Liver (tissue), 9 donors: ENCODE measurements around the gene TOM1L2. TPM values are rescaled to one million over a fixed set of nuclear protein-coding genes. Genes with fewer than 3 reads are reported as not detected.

Experiments
- DNase-seq: peaks from one replicate; pipeline ENCODE4 v3.0.0-alpha.2; 2017; ENCODE audit warnings: low spot score
- H3K27ac ChIP-seq, 2 donors: one replicate each; pipeline ENCODE4 v1.7.0; 2013; ENCODE audit warnings: inconsistent platforms in 2 of 2, low read length in 2 of 2, control low read depth in 1 of 2, low read depth in 1 of 2, mild to moderate bottlenecking in 1 of 2
- H3K27me3 ChIP-seq, 4 donors: one replicate each; pipeline versions ENCODE4 v1.6.1 to v1.7.0; 2013; ENCODE audit warnings: low read length in 3 of 4, inconsistent platforms in 1 of 4, mild to moderate bottlenecking in 1 of 4, moderate library complexity in 1 of 4; ENCODE audit not compliant: control insufficient read depth in 4 of 4, insufficient read depth in 4 of 4
- H3K36me3 ChIP-seq, 4 donors: one replicate each; pipeline versions ENCODE4 v1.6.1 to v1.7.0; 2013; ENCODE audit warnings: low read length in 3 of 4, mild to moderate bottlenecking in 3 of 4, low read depth in 1 of 4, moderate library complexity in 1 of 4; ENCODE audit not compliant: control insufficient read depth in 4 of 4, insufficient read depth in 3 of 4
- H3K4me1 ChIP-seq, 4 donors: one replicate each; pipeline versions ENCODE4 v1.6.1 to v1.7.0; 2013; ENCODE audit warnings: low read length in 3 of 4, mild to moderate bottlenecking in 3 of 4, moderate library complexity in 1 of 4; ENCODE audit not compliant: control insufficient read depth in 4 of 4, insufficient read depth in 4 of 4
- H3K4me3 ChIP-seq, 3 donors: one replicate each; pipeline versions ENCODE4 v1.6.1 to v1.7.0; 2013; ENCODE audit warnings: low read length in 3 of 3, control low read depth in 1 of 3, low read depth in 1 of 3, mild to moderate bottlenecking in 1 of 3
- H3K9ac ChIP-seq, 2 donors: one replicate each; pipeline ENCODE4 v1.7.0; 2013; ENCODE audit warnings: low read length in 2 of 2, mild to moderate bottlenecking in 2 of 2, moderate library complexity in 2 of 2, control low read depth in 1 of 2, low read depth in 1 of 2
- H3K9me3 ChIP-seq, 4 donors: one replicate each; pipeline versions ENCODE4 v1.6.1 to v1.7.0; 2013; ENCODE audit warnings: low read length in 3 of 4; ENCODE audit not compliant: control insufficient read depth in 4 of 4
- EGR1 ChIP-seq, 2 donors: IDR thresholded peaks; 2 replicates each; pipeline ENCODE4 v1.6.1; 2016 to 2018; ENCODE audit warnings: antibody characterized with exemption in 2 of 2, low read depth in 2 of 2
- FOXA1 ChIP-seq: IDR thresholded peaks from 2 replicates; pipeline ENCODE4 v1.6.1; 2016; ENCODE audit warnings: antibody characterized with exemption
- FOXA2 ChIP-seq: IDR thresholded peaks from 2 replicates; pipeline ENCODE4 v1.6.1; 2016; ENCODE audit warnings: antibody characterized with exemption
- GABPA ChIP-seq, 2 donors: IDR thresholded peaks in 1 of 2; conservative IDR thresholded peaks in 1 of 2; 2 replicates each; pipeline ENCODE4 v1.6.1; 2016; ENCODE audit warnings: antibody characterized with exemption in 2 of 2, mild to moderate bottlenecking in 1 of 2, moderate library complexity in 1 of 2
- HNF4A ChIP-seq, 2 donors: conservative IDR thresholded peaks; 2 replicates each; pipeline ENCODE4 v1.6.1; 2016; ENCODE audit warnings: antibody characterized with exemption in 2 of 2, mild to moderate bottlenecking in 2 of 2
- HNF4G ChIP-seq: IDR thresholded peaks from 2 replicates; pipeline ENCODE4 v1.6.1; 2016; ENCODE audit warnings: antibody characterized with exemption
- JUND ChIP-seq, 2 donors: IDR thresholded peaks; 2 replicates each; pipeline ENCODE4 v1.6.1; 2016; ENCODE audit warnings: antibody characterized with exemption in 2 of 2
- NR2F2 ChIP-seq: IDR thresholded peaks from 2 replicates; pipeline ENCODE4 v1.6.1; 2016; ENCODE audit warnings: antibody characterized with exemption
- RAD21 ChIP-seq, 2 donors: IDR thresholded peaks; 2 replicates each; pipeline ENCODE4 v1.6.1; 2016; ENCODE audit warnings: antibody characterized with exemption in 2 of 2, mild to moderate bottlenecking in 2 of 2
- RXRA ChIP-seq, 2 donors: IDR thresholded peaks; 2 replicates each; pipeline ENCODE4 v1.6.1; 2017 to 2018; ENCODE audit warnings: antibody characterized with exemption in 2 of 2, mild to moderate bottlenecking in 1 of 2
- SP1 ChIP-seq: IDR thresholded peaks from 2 replicates; pipeline ENCODE4 v1.6.1; 2018; ENCODE audit warnings: antibody characterized with exemption, mild to moderate bottlenecking
- TAF1 ChIP-seq: conservative IDR thresholded peaks from 2 replicates; pipeline ENCODE4 v1.6.1; 2016; ENCODE audit warnings: antibody characterized with exemption, mild to moderate bottlenecking
- YY1 ChIP-seq: IDR thresholded peaks from 2 replicates; pipeline ENCODE4 v1.6.1; 2016; ENCODE audit warnings: antibody characterized with exemption, mild to moderate bottlenecking
- WGBS: extraction: QIAGEN DNeasy Blood & Tissue Kit; methylation state at CpG from one replicate; pipeline ENCODE4 v1.1.7; 2013; 5-methylcytosine and 5-hydroxymethylcytosine counted together
- polyA plus RNA-seq, 2 donors: library from polyadenylated mRNA; stranded (reverse) in 1 of 2; unstranded in 1 of 2; fragments of 200-250 nt in 1 of 2; fragments of >200 nt in 1 of 2; fragmentation: Nextera tagmentation in 1 of 2; extraction: Ambion mirVana in 1 of 2; gene quantifications; one replicate each; pipeline versions ENCODE4 v1.2.1 to v1.2.3, GENCODE V29; 2013 to 2015
- total RNA-seq, 2 donors: library from RNA; depleted of rRNA; stranded (reverse); fragments of >200 nt; gene quantifications; one replicate each; pipeline ENCODE4 v1.2.3, GENCODE V29; 2014
- TF ChIP-seq, protein P1 (sequence below): IDR thresholded peaks from 2 replicates; pipeline ENCODE4 v1.6.1; 2016; ENCODE audit warnings: antibody characterized with exemption
- TF ChIP-seq, protein P2 (sequence below): IDR thresholded peaks from 2 replicates; pipeline ENCODE4 v1.6.1; 2016; ENCODE audit warnings: antibody characterized with exemption
- TF ChIP-seq, protein P3 (sequence below): fragments of 150-350 bp; IDR thresholded peaks from 2 replicates; pipeline ENCODE4 v1.5.1; 2017; ENCODE audit warnings: improper control_type of control experiment, low read depth, low read length; ENCODE audit not compliant: missing input control
- TF ChIP-seq, protein P4 (sequence below): IDR thresholded peaks from 2 replicates; pipeline ENCODE4 v1.6.1; 2016; ENCODE audit warnings: antibody characterized with exemption
- TF ChIP-seq, protein P5 (sequence below): IDR thresholded peaks from 2 replicates; pipeline ENCODE4 v1.6.1; 2016; ENCODE audit warnings: antibody characterized with exemption, mild to moderate bottlenecking
- donor health status: healthy.
- donor health status: healthy.
- donor health status: healthy.
- donor health status: healthy.
- donor health status: healthy.

Gene TOM1L2
- total and polyA plus RNA-seq, 4 donors = 5.0 to 24.0 (median 9.3) TPM

DNA sequence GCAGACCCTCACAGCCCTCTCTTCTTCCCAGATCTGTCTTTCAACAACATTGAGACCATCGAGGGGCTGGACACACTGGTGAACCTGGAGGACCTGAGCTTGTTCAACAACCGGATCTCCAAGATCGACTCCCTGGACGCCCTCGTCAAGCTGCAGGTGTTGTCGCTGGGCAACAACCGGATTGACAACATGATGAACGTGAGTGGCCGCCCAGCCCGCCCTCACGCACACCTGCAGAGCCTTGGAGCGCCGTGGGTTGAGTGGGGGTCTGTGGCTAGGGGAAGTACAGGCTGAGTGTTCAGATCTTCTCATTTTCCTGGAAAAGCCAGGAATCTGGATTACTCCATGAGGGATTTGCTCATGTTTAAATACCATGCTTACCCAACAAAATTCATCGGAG lies 15.7 kb upstream of the TOM1L2 start:
- H3K9ac ChIP-seq = no peak overlapping the region
- no peak for DNase-seq

More for the DNA sequence above, 15.7 kb upstream of the TOM1L2 start:
- WGBS = 90% methylated on average over 14 of the region's 14 CpGs
- Histone ChIP-seq H3K27ac (no peak overlapping the region), H3K4me3 (no peak overlapping the region), H3K9me3 (no peaks in the 10 kb centered on the region), H3K27me3 (no peaks in the 10 kb centered on the region), H3K36me3 (no peaks in the 10 kb centered on the region), H3K4me1 (peaks cover 0 to 4% (median 0%) of the 10 kb centered on the region in 4 donors)
- no peak for TF ChIP-seq JUND (IDR thresholded peaks at IDR 0.05)
- TF ChIP-seq SP1 = no peak
- no peak for TF ChIP-seq RXRA (IDR thresholded peaks at IDR 0.05)
- no peak for TF ChIP-seq FOXA2
- no peak for TF ChIP-seq NR2F2
- TF ChIP-seq, protein P1, sequence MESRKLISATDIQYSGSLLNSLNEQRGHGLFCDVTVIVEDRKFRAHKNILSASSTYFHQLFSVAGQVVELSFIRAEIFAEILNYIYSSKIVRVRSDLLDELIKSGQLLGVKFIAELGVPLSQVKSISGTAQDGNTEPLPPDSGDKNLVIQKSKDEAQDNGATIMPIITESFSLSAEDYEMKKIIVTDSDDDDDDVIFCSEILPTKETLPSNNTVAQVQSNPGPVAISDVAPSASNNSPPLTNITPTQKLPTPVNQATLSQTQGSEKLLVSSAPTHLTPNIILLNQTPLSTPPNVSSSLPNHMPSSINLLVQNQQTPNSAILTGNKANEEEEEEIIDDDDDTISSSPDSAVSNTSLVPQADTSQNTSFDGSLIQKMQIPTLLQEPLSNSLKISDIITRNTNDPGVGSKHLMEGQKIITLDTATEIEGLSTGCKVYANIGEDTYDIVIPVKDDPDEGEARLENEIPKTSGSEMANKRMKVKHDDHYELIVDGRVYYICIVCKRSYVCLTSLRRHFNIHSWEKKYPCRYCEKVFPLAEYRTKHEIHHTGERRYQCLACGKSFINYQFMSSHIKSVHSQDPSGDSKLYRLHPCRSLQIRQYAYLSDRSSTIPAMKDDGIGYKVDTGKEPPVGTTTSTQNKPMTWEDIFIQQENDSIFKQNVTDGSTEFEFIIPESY = no peak
- no peak for TF ChIP-seq HNF4A (conservative IDR thresholded peaks at IDR 0.05)
- TF ChIP-seq YY1 = no peak
- no peak for TF ChIP-seq FOXA1
- no peak for TF ChIP-seq HNF4G
- TF ChIP-seq, protein P2, sequence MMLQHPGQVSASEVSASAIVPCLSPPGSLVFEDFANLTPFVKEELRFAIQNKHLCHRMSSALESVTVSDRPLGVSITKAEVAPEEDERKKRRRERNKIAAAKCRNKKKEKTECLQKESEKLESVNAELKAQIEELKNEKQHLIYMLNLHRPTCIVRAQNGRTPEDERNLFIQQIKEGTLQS = no peak
- no peak for TF ChIP-seq RAD21 (IDR thresholded peaks at IDR 0.05)
- no peak for TF ChIP-seq GABPA (IDR thresholded peaks at IDR 0.05 in 1 of 2, conservative IDR thresholded peaks at IDR 0.05 in 1 of 2)
- TF ChIP-seq, protein P3, sequence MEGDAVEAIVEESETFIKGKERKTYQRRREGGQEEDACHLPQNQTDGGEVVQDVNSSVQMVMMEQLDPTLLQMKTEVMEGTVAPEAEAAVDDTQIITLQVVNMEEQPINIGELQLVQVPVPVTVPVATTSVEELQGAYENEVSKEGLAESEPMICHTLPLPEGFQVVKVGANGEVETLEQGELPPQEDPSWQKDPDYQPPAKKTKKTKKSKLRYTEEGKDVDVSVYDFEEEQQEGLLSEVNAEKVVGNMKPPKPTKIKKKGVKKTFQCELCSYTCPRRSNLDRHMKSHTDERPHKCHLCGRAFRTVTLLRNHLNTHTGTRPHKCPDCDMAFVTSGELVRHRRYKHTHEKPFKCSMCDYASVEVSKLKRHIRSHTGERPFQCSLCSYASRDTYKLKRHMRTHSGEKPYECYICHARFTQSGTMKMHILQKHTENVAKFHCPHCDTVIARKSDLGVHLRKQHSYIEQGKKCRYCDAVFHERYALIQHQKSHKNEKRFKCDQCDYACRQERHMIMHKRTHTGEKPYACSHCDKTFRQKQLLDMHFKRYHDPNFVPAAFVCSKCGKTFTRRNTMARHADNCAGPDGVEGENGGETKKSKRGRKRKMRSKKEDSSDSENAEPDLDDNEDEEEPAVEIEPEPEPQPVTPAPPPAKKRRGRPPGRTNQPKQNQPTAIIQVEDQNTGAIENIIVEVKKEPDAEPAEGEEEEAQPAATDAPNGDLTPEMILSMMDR = no peak
- TF ChIP-seq, protein P4, sequence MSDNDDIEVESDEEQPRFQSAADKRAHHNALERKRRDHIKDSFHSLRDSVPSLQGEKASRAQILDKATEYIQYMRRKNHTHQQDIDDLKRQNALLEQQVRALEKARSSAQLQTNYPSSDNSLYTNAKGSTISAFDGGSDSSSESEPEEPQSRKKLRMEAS = no peak
- TF ChIP-seq, protein P5, sequence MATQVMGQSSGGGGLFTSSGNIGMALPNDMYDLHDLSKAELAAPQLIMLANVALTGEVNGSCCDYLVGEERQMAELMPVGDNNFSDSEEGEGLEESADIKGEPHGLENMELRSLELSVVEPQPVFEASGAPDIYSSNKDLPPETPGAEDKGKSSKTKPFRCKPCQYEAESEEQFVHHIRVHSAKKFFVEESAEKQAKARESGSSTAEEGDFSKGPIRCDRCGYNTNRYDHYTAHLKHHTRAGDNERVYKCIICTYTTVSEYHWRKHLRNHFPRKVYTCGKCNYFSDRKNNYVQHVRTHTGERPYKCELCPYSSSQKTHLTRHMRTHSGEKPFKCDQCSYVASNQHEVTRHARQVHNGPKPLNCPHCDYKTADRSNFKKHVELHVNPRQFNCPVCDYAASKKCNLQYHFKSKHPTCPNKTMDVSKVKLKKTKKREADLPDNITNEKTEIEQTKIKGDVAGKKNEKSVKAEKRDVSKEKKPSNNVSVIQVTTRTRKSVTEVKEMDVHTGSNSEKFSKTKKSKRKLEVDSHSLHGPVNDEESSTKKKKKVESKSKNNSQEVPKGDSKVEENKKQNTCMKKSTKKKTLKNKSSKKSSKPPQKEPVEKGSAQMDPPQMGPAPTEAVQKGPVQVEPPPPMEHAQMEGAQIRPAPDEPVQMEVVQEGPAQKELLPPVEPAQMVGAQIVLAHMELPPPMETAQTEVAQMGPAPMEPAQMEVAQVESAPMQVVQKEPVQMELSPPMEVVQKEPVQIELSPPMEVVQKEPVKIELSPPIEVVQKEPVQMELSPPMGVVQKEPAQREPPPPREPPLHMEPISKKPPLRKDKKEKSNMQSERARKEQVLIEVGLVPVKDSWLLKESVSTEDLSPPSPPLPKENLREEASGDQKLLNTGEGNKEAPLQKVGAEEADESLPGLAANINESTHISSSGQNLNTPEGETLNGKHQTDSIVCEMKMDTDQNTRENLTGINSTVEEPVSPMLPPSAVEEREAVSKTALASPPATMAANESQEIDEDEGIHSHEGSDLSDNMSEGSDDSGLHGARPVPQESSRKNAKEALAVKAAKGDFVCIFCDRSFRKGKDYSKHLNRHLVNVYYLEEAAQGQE = no peak
- TF ChIP-seq EGR1 (IDR thresholded peaks at IDR 0.05; ENCODE audit: low read depth in 2 of 2) = no peak
- TF ChIP-seq TAF1 = no peak
